H1 (cell line): Measurements from ENCODE around the gene SLC12A6. TPM values are rescaled to one million over a fixed set of nuclear protein-coding genes. Genes with fewer than 3 reads are reported as not detected.

Source experiments
- polyA plus RNA-seq, 7 experiments: library from polyadenylated mRNA; depleted of rRNA in 3 of 7; stranded (reverse) in 5 of 7; unstranded in 2 of 7; fragments of >200 nt in 5 of 7; fragments of 200-250 nt in 2 of 7; gene quantifications; 1 replicate in 5 of 7; 2 replicates in 1 of 7; 4 replicates in 1 of 7; pipeline versions ENCODE4 v1.2.1 to v1.2.3, GENCODE V29; 2011 to 2013; ENCODE audit warnings: missing spikeins in 2 of 7, mixed read lengths in 2 of 7
- total RNA-seq: library from RNA; stranded (reverse); fragmentation: NEBNext Ultra II Directional; extraction: Animal tissue kit (Norgen Biotek cat#: 25700); gene quantifications from 2 replicates; pipeline ENCODE4 v1.2.1, GENCODE V29; 2021
- TF ChIP-seq, protein P1 (sequence below): fragments of 300-600 bp; sonication (generic); IDR thresholded peaks from 2 replicates; pipeline ENCODE4 v1.7.1; 2012; ENCODE audit warnings: low read length, moderate library complexity, mild to moderate bottlenecking, inconsistent platforms; ENCODE audit not compliant: insufficient replicate concordance

Gene SLC12A6
- total and polyA plus RNA-seq, 2 of the 8 experiments (the other 6 are each of a cell fraction or from before 2014, with no cell fraction given), result 9.2 to 11.1 TPM

DNA sequence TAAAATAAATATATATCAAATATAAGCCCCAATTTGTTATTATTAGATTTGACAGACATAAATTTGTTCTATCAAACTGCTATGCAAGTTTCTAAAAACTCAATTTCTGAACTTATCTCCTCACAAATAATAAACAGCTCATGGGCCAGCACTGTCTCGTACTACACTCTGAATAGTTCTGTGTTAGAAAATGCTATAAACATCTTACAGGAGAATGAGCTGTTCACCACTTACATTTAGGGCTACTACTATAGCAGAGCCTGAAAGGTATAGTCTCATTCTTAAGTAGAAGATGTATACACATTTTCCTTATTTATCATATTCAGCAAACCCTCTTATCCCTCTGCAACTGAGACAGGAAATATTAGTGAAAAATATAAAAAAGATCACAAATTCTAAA lies 12.6 kb downstream of the SLC12A6 start (continued):
- TF ChIP-seq, protein P1, sequence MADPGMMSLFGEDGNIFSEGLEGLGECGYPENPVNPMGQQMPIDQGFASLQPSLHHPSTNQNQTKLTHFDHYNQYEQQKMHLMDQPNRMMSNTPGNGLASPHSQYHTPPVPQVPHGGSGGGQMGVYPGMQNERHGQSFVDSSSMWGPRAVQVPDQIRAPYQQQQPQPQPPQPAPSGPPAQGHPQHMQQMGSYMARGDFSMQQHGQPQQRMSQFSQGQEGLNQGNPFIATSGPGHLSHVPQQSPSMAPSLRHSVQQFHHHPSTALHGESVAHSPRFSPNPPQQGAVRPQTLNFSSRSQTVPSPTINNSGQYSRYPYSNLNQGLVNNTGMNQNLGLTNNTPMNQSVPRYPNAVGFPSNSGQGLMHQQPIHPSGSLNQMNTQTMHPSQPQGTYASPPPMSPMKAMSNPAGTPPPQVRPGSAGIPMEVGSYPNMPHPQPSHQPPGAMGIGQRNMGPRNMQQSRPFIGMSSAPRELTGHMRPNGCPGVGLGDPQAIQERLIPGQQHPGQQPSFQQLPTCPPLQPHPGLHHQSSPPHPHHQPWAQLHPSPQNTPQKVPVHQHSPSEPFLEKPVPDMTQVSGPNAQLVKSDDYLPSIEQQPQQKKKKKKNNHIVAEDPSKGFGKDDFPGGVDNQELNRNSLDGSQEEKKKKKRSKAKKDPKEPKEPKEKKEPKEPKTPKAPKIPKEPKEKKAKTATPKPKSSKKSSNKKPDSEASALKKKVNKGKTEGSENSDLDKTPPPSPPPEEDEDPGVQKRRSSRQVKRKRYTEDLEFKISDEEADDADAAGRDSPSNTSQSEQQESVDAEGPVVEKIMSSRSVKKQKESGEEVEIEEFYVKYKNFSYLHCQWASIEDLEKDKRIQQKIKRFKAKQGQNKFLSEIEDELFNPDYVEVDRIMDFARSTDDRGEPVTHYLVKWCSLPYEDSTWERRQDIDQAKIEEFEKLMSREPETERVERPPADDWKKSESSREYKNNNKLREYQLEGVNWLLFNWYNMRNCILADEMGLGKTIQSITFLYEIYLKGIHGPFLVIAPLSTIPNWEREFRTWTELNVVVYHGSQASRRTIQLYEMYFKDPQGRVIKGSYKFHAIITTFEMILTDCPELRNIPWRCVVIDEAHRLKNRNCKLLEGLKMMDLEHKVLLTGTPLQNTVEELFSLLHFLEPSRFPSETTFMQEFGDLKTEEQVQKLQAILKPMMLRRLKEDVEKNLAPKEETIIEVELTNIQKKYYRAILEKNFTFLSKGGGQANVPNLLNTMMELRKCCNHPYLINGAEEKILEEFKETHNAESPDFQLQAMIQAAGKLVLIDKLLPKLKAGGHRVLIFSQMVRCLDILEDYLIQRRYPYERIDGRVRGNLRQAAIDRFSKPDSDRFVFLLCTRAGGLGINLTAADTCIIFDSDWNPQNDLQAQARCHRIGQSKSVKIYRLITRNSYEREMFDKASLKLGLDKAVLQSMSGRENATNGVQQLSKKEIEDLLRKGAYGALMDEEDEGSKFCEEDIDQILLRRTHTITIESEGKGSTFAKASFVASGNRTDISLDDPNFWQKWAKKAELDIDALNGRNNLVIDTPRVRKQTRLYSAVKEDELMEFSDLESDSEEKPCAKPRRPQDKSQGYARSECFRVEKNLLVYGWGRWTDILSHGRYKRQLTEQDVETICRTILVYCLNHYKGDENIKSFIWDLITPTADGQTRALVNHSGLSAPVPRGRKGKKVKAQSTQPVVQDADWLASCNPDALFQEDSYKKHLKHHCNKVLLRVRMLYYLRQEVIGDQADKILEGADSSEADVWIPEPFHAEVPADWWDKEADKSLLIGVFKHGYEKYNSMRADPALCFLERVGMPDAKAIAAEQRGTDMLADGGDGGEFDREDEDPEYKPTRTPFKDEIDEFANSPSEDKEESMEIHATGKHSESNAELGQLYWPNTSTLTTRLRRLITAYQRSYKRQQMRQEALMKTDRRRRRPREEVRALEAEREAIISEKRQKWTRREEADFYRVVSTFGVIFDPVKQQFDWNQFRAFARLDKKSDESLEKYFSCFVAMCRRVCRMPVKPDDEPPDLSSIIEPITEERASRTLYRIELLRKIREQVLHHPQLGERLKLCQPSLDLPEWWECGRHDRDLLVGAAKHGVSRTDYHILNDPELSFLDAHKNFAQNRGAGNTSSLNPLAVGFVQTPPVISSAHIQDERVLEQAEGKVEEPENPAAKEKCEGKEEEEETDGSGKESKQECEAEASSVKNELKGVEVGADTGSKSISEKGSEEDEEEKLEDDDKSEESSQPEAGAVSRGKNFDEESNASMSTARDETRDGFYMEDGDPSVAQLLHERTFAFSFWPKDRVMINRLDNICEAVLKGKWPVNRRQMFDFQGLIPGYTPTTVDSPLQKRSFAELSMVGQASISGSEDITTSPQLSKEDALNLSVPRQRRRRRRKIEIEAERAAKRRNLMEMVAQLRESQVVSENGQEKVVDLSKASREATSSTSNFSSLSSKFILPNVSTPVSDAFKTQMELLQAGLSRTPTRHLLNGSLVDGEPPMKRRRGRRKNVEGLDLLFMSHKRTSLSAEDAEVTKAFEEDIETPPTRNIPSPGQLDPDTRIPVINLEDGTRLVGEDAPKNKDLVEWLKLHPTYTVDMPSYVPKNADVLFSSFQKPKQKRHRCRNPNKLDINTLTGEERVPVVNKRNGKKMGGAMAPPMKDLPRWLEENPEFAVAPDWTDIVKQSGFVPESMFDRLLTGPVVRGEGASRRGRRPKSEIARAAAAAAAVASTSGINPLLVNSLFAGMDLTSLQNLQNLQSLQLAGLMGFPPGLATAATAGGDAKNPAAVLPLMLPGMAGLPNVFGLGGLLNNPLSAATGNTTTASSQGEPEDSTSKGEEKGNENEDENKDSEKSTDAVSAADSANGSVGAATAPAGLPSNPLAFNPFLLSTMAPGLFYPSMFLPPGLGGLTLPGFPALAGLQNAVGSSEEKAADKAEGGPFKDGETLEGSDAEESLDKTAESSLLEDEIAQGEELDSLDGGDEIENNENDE, result no peak
- TF ChIP-seq, all 59 proteins: peak for 0
